HG03097 (cell line): ENCODE measurements around the gene DAP3.
"Not testable (repeated sequence)": the region's sequence is repeated elsewhere in the genome, so short reads cannot be mapped to it uniquely, and the experiment has no call there.

ENCODE experiments used
- ATAC-seq: cut with Tn5 transposase; IDR thresholded peaks from one replicate; pipeline ENCODE4 v1.9.1; 2021; ENCODE audit not compliant: unreplicated experiment, low FRiP score

DAP3 gene

GRCh38 chr1:155680531-155680930 is 8.4 kb upstream of the DAP3 start:
- no peak for ATAC-seq

- ATAC-seq, result no peak
Observed at GRCh38 chr1:155681776-155682175, 7.1 kb upstream of the DAP3 start.

GRCh38 chr1:155687705-155688323 is 1.1 kb upstream of the DAP3 start:
- ATAC-seq, result peak; percentile 27

- ATAC-seq, result peak; percentile 71
Observed at GRCh38 chr1:155688324-155689080, 389 bp upstream of the DAP3 start, which contains the start of gene YY1AP1. Gene YY1AP1 (minus strand): TSS chr1:155688774. CDS start chr1:155680436, 8,338 bp downstream.

GRCh38 chr1:155691992-155692528 is 3.2 kb downstream of the DAP3 start:
- no peak for ATAC-seq

GRCh38 chr1:155694167-155694566 is 5.3 kb downstream of the DAP3 start:
- ATAC-seq, result no peak

GRCh38 chr1:155695072-155695471 is 6.2 kb downstream of the DAP3 start:
- ATAC-seq, result no peak

- ATAC-seq, result no peak
Observed at GRCh38 chr1:155695608-155696007, 6.7 kb downstream of the DAP3 start.

- no peak for ATAC-seq
Observed at GRCh38 chr1:155696524-155696923, 7.6 kb downstream of the DAP3 start.

- ATAC-seq, result no peak
Observed at GRCh38 chr1:155697046-155697445, 8.2 kb downstream of the DAP3 start.

- not testable (repeated sequence) for ATAC-seq
Observed at GRCh38 chr1:155697616-155698015, 8.7 kb downstream of the DAP3 start.

GRCh38 chr1:155698382-155699038 is 9.6 kb downstream of the DAP3 start:
- no peak for ATAC-seq

- not testable (repeated sequence) for ATAC-seq
Observed at GRCh38 chr1:155699062-155699461, 10.2 kb downstream of the DAP3 start.

- not testable (repeated sequence) for ATAC-seq
Observed at GRCh38 chr1:155701675-155702074, 12.8 kb downstream of the DAP3 start.

GRCh38 chr1:155703216-155703615 is 14.3 kb downstream of the DAP3 start:
- ATAC-seq, result no peak

- not testable (repeated sequence) for ATAC-seq
Observed at GRCh38 chr1:155704414-155704813, 15.5 kb downstream of the DAP3 start.

- no peak for ATAC-seq
Observed at GRCh38 chr1:155706139-155706538, 17.2 kb downstream of the DAP3 start.

GRCh38 chr1:155709391-155709790 is 20.5 kb downstream of the DAP3 start:
- ATAC-seq, result no peak

GRCh38 chr1:155711457-155711856 is 22.6 kb downstream of the DAP3 start:
- not testable (repeated sequence) for ATAC-seq

GRCh38 chr1:155712636-155713035 is 23.7 kb downstream of the DAP3 start:
- ATAC-seq, result not testable (repeated sequence)

GRCh38 chr1:155713075-155713474 is 24.2 kb downstream of the DAP3 start:
- ATAC-seq, result no peak
